H9 (cell line): ENCODE measurements around the gene IMMP2L. TPM values are rescaled to one million over a fixed set of nuclear protein-coding genes. Genes with fewer than 3 reads are reported as not detected.

Experiments
- DNase-seq: peaks from one replicate; pipeline ENCODE4 v3.0.0-alpha.2; 2017
- H2AFZ ChIP-seq: one replicate; pipeline ENCODE4 v1.6.1; 2013; ENCODE audit warnings: mild to moderate bottlenecking, low read length, control low read depth, moderate library complexity
- H2AK5ac ChIP-seq: 2 replicates; pipeline ENCODE4 v1.6.1; 2013; ENCODE audit warnings: low read length, control low read depth, mixed read lengths; ENCODE audit not compliant: insufficient read length
- H2BK120ac ChIP-seq: one replicate; pipeline ENCODE4 v1.6.1; 2013; ENCODE audit warnings: low read depth, mild to moderate bottlenecking, low read length, control low read depth, inconsistent platforms; ENCODE audit not compliant: poor library complexity, severe bottlenecking
- H2BK12ac ChIP-seq: 2 replicates; pipeline ENCODE4 v1.6.1; 2013; ENCODE audit warnings: low read length, control low read depth, mixed read lengths, low read depth; ENCODE audit not compliant: insufficient read length
- H2BK15ac ChIP-seq: 2 replicates; pipeline ENCODE4 v1.6.1; 2013; ENCODE audit warnings: low read depth, low read length, control low read depth
- H2BK20ac ChIP-seq: one replicate; pipeline ENCODE4 v1.6.1; 2013; ENCODE audit warnings: low read depth, mild to moderate bottlenecking, low read length, control low read depth, inconsistent platforms; ENCODE audit not compliant: poor library complexity, severe bottlenecking
- H2BK5ac ChIP-seq: 2 replicates; pipeline ENCODE4 v1.6.1; 2013; ENCODE audit warnings: low read length, control low read depth, mixed read lengths; ENCODE audit not compliant: insufficient read length
- H3K14ac ChIP-seq: 2 replicates; pipeline ENCODE4 v1.6.1; 2013; ENCODE audit warnings: low read length, control low read depth; ENCODE audit not compliant: insufficient read depth
- H3K18ac ChIP-seq: 2 replicates; pipeline ENCODE4 v1.6.1; 2013; ENCODE audit warnings: low read depth, mild to moderate bottlenecking, mixed read lengths, low read length, control low read depth; ENCODE audit not compliant: insufficient read length
- H3K23ac ChIP-seq: 2 replicates; pipeline ENCODE4 v1.6.1; 2013; ENCODE audit warnings: low read length, control low read depth, mixed read lengths, low read depth; ENCODE audit not compliant: insufficient read length
- H3K23me2 ChIP-seq: 2 replicates; pipeline ENCODE4 v1.6.1; 2013; ENCODE audit warnings: low read depth, mild to moderate bottlenecking, mixed read lengths, low read length, control low read depth; ENCODE audit not compliant: insufficient read length, poor library complexity, severe bottlenecking
- H3K27ac ChIP-seq: 2 replicates; pipeline ENCODE4 v1.5.1; 2013; ENCODE audit warnings: low read length, control low read depth, mixed read lengths, low read depth; ENCODE audit not compliant: insufficient read length
- H3K27me3 ChIP-seq: 2 replicates; pipeline ENCODE4 v1.6.1; 2013; ENCODE audit warnings: low read length, control low read depth, inconsistent platforms; ENCODE audit not compliant: insufficient read depth
- H3K4ac ChIP-seq: 2 replicates; pipeline ENCODE4 v1.6.1; 2013; ENCODE audit warnings: low read depth, mild to moderate bottlenecking, control low read depth, inconsistent platforms, low read length, moderate library complexity
- H3K4me1 ChIP-seq: 2 replicates; pipeline ENCODE4 v1.6.1; 2013; ENCODE audit warnings: low read length, control low read depth, inconsistent platforms; ENCODE audit not compliant: insufficient read depth
- H3K4me2 ChIP-seq: 2 replicates; pipeline ENCODE4 v1.6.1; 2013; ENCODE audit warnings: low read length, control low read depth, mixed read lengths; ENCODE audit not compliant: insufficient read length, insufficient read depth
- H3K56ac ChIP-seq: 2 replicates; pipeline ENCODE4 v1.6.1; 2013; ENCODE audit warnings: low read depth, mild to moderate bottlenecking, mixed read lengths, low read length, control low read depth; ENCODE audit not compliant: insufficient read length
- H3K79me1 ChIP-seq: 2 replicates; pipeline ENCODE4 v1.6.1; 2013; ENCODE audit warnings: low read depth, mild to moderate bottlenecking, moderate library complexity, low read length, control low read depth, inconsistent platforms; ENCODE audit not compliant: insufficient read depth, poor library complexity, severe bottlenecking
- H3K79me2 ChIP-seq: 2 replicates; pipeline ENCODE4 v1.6.1; 2013; ENCODE audit warnings: low read length, control low read depth, inconsistent platforms; ENCODE audit not compliant: insufficient read depth
- H3K9ac ChIP-seq: 2 replicates; pipeline ENCODE4 v1.6.1; 2013; ENCODE audit warnings: low read length, control low read depth, mixed read lengths; ENCODE audit not compliant: insufficient read length; ENCODE audit errors: extremely low read depth
- H3K9me3 ChIP-seq: one replicate; pipeline ENCODE4 v1.6.1; 2013; ENCODE audit warnings: low read depth, low read length, inconsistent platforms; ENCODE audit not compliant: control insufficient read depth
- H3T11ph ChIP-seq: one replicate; pipeline ENCODE4 v1.6.1; 2013; ENCODE audit warnings: mild to moderate bottlenecking, low read length, control low read depth, inconsistent platforms
- H4K20me1 ChIP-seq: one replicate; pipeline ENCODE4 v1.6.1; 2013; ENCODE audit not compliant: control insufficient read depth, insufficient read length, insufficient read depth
- H4K5ac ChIP-seq: 2 replicates; pipeline ENCODE4 v1.6.1; 2013; ENCODE audit warnings: low read depth, mild to moderate bottlenecking, mixed read lengths, low read length, control low read depth; ENCODE audit not compliant: insufficient read length
- H4K8ac ChIP-seq: replicated peaks from 2 replicates; pipeline ENCODE4 v1.6.1; 2013; ENCODE audit warnings: low read length, control low read depth, mixed read lengths, low read depth; ENCODE audit not compliant: insufficient read length
- H4K91ac ChIP-seq: 2 replicates; pipeline ENCODE4 v1.6.1; 2013; ENCODE audit warnings: low read depth, mild to moderate bottlenecking, moderate library complexity, mixed read lengths, low read length, control low read depth; ENCODE audit not compliant: insufficient read length
- H3K27ac Mint-ChIP-seq, 3 experiments: 2 replicates in 2 of 3; 3 replicates in 1 of 3; pipeline ENCODE4 v1.8.0; 2020 to 2021; ENCODE audit warnings: mixed read lengths in 3 of 3, mild to moderate bottlenecking in 1 of 3, moderate library complexity in 1 of 3
- H3K27me3 Mint-ChIP-seq: 2 replicates; pipeline ENCODE4 v1.8.0; 2021; ENCODE audit warnings: low read depth, mild to moderate bottlenecking, moderate library complexity, mixed read lengths
- H3K36me3 Mint-ChIP-seq, 3 experiments: 2 replicates in 2 of 3; 3 replicates in 1 of 3; pipeline ENCODE4 v1.8.0; 2020 to 2021; ENCODE audit warnings: low read depth in 3 of 3, mixed read lengths in 3 of 3; ENCODE audit not compliant: insufficient read depth in 1 of 3
- H3K4me1 Mint-ChIP-seq, 2 experiments: 2 replicates each; pipeline ENCODE4 v1.8.0; 2020; ENCODE audit warnings: mixed read lengths in 2 of 2
- H3K4me3 Mint-ChIP-seq, 2 experiments: 2 replicates in 1 of 2; 3 replicates in 1 of 2; pipeline ENCODE4 v1.8.0; 2020 to 2021; ENCODE audit warnings: mild to moderate bottlenecking in 2 of 2, mixed read lengths in 2 of 2, moderate library complexity in 1 of 2
- H3K9me3 Mint-ChIP-seq, 2 experiments: 2 replicates in 1 of 2; 3 replicates in 1 of 2; pipeline ENCODE4 v1.8.0; 2020; ENCODE audit warnings: mild to moderate bottlenecking in 2 of 2, mixed read lengths in 2 of 2, moderate library complexity in 1 of 2
- CTCF ChIP-seq: fragments of 200-600 bp; sonication (generic); conservative IDR thresholded peaks from 3 replicates; pipeline ENCODE4 v1.8.0; 2021; ENCODE audit warnings: antibody characterized with exemption, mild to moderate bottlenecking
- WGBS: extraction: QIAGEN DNeasy Blood & Tissue Kit; methylation state at CpG from one replicate; pipeline ENCODE4 v1.1.7; 2013; ENCODE audit warnings: missing lambda C conversion rate, low lambda C conversion rate, mixed read lengths; ENCODE audit not compliant: insufficient read length; ENCODE audit errors: extremely low coverage; 5-methylcytosine and 5-hydroxymethylcytosine counted together
- total RNA-seq: library from RNA; stranded (reverse); gene quantifications from 2 replicates; pipeline ENCODE4 v1.2.1, GENCODE V29; 2021

IMMP2L gene
- total RNA-seq, 1 experiment from 2014 or later, result 14.7 TPM

GRCh38 chr7:110940756-110941155 lies 621.5 kb downstream of the IMMP2L start:
- Histone ChIP-seq H2BK12ac (no peak overlapping the region), H3K79me1 (no peaks in the 10 kb centered on the region), H3K27ac (no peak overlapping the region), H4K91ac (no peak overlapping the region), H3K9ac (no peak overlapping the region), H2AK5ac (no peak overlapping the region), H3K4ac (no peak overlapping the region), H3K18ac (no peak overlapping the region), H4K20me1 (no peaks in the 10 kb centered on the region), H3K23me2 (no peaks in the 10 kb centered on the region), H3K9me3 (no peaks in the 10 kb centered on the region), H3K14ac (no peak overlapping the region), H3K23ac (no peak overlapping the region), H3K4me1 (peaks cover 7% of the 10 kb centered on the region; the same call in 1 of the 2 replicates), H2BK15ac (no peak overlapping the region), H3K56ac (no peak overlapping the region), H2BK5ac (no peak overlapping the region), H2BK20ac (no peak overlapping the region), H2BK120ac (no peak overlapping the region), H3K79me2 (no peaks in the 10 kb centered on the region), H4K8ac (no peak overlapping the region), H3K27me3 (no peaks in the 10 kb centered on the region), H3K4me2 (no peak overlapping the region), H2AFZ (no peak overlapping the region), H4K5ac (no peak overlapping the region), H3T11ph (no peak overlapping the region)
- Mint-ChIP-seq H3K27ac (no peak overlapping the region), H3K4me1 (peaks cover 23 to 25% of the 10 kb centered on the region in 2 experiments), H3K9me3 (peaks cover 0 to 5% of the 10 kb centered on the region in 2 experiments; a peak in 3 of 5 replicates), H3K27me3 (no peaks in the 10 kb centered on the region), H3K36me3 (peaks cover 0 to 6% (median 3%) of the 10 kb centered on the region in 3 experiments; a peak in 1 of 7 replicates), H3K4me3 (no peak overlapping the region)
- WGBS, result no CpG with 5 or more reads among the region's 1 CpG
- no peak for DNase-seq
- no peak for TF ChIP-seq CTCF
